ENCODE data around the gene MECP2.

MECP2 gene

GRCh38 chrX:153972368-153973126 lies 125.0 kb downstream of the MECP2 start, which contains the start of gene TMEM187:
Gene TMEM187 (plus strand): TSS chrX:153972754. CDS start chrX:153982063, 9,309 bp downstream.
- TF ChIP-seq, protein P1, sequence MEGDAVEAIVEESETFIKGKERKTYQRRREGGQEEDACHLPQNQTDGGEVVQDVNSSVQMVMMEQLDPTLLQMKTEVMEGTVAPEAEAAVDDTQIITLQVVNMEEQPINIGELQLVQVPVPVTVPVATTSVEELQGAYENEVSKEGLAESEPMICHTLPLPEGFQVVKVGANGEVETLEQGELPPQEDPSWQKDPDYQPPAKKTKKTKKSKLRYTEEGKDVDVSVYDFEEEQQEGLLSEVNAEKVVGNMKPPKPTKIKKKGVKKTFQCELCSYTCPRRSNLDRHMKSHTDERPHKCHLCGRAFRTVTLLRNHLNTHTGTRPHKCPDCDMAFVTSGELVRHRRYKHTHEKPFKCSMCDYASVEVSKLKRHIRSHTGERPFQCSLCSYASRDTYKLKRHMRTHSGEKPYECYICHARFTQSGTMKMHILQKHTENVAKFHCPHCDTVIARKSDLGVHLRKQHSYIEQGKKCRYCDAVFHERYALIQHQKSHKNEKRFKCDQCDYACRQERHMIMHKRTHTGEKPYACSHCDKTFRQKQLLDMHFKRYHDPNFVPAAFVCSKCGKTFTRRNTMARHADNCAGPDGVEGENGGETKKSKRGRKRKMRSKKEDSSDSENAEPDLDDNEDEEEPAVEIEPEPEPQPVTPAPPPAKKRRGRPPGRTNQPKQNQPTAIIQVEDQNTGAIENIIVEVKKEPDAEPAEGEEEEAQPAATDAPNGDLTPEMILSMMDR (IDR thresholded peaks at IDR 0.05; ENCODE audit: low read depth, low read length, missing control alignments) = no peak
- peak within 1 kb of the TSS; percentile 73 for H3K4me3 ChIP-seq (replicated peaks; ENCODE audit: low read depth, low read length)
- DNase-seq (ENCODE audit: extremely low read depth, low read depth) = peak; percentile 69
